GM18909 (cell line): ENCODE data around the gene CPSF4L.
A peak's percentile ranks its signal among the peaks of the same experiment; 100 is the strongest.

Experiments
- ATAC-seq: cut with Tn5 transposase; IDR thresholded peaks from one replicate; pipeline ENCODE4 v1.9.1; 2021; ENCODE audit warnings: mild to moderate bottlenecking; ENCODE audit not compliant: unreplicated experiment, poor library complexity

Gene CPSF4L

GRCh38 chr17:73290399-73291259 lies 28.9 kb upstream of the CPSF4L start:
- peak; percentile 59 for ATAC-seq

GRCh38 chr17:73289549-73290254 lies 28.0 kb upstream of the CPSF4L start:
- ATAC-seq, result no peak

- ATAC-seq, result no peak
These were observed 27.0 kb upstream of the CPSF4L start for GRCh38 chr17:73288534-73289302.

GRCh38 chr17:73286863-73287296 lies 25.2 kb upstream of the CPSF4L start:
- no peak for ATAC-seq

DNA sequence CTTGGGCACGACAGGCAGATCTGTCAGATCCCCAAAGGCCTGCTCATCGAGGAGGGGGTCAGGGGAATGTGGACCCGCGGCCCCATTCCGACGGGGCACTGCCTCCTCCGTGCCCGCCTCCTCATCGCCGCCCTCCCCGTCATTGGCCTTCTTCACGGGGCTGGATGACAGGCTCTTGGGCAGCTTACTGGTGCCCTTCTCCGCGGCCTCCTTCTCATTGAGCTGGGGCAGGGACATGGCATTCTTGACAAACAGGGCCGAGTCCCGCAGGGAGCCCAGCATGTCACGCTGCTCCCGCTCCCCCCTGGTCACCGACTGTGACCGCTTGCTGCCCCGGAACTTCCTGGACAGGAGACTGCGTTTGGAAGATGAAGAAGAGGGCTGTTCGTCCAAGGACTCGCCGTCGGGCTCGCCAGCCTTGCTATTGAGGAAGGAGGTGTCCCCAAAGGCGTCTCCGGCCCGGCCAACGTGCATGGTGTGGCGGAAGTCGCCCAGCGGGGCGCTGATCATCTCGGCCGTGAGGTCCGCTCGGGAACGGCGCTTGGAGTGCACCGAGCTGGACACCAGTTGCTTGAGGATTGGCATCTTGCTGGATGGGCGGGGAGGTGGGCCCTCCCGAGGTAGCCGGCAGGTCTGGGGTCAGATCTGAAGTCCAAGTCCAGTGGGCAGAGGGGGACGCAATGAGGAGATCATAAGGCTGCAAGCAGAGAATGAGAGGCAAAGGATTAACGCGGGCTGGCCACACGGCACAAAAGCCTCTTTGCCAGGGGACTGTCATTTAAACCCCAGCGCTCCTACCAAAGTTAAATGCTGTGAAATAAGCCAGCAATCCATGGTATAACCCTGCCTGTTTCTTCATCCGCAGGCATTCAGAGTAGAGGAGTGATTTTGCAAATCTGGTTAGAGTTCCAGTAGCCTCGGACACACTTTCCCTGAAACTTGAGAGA lies 24.5 kb upstream of the CPSF4L start:
- no peak for ATAC-seq

DNA sequence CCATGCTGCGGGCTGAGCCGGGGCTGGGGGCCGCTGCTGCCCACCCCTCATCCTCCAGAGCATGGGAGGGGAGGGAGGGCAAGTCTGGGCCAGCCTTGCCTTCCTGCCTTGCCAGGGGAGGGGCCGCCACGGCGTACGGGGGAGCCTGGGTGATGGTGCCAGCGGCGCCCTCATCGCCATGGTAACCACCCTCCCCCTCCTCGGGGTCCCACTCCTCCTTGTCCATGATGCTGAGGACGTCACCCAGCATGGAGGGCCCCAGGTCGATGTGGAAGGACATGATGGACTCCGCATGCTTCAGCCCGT lies 23.9 kb upstream of the CPSF4L start:
- ATAC-seq, result no peak

DNA sequence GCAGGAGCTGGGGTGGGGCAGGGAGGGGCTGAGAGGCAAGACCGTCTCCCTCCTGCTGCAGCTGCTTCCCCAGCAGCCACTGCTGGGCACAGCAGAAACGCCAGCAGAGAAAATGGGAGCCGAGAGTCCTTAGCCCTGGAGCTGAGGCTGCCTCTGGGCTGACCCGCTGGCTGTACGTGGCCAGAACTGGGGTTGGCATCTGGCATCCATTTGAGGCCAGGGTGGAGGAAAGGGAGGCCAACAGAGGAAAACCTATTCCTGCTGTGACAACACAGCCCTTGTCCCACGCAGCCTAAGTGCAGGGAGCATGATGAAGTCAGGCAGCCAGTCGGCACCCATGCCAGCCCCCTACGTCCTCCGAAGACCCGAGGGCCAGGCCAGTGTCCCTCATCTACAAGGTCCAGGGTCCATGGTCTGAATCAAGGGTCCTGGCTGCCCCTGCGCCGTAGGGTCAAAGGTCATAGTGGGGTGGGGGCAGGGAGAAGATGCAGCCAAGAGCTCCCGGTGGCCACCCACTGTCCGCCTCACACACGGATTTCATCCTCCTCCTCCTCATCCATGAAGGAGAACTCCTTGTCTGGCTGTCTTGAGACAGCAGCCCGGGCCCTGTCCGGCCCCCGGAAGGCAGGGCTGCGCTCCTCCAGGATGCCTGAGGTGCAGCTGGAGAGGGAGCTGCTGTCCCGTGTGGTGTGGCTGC lies 23.4 kb upstream of the CPSF4L start:
- no peak for ATAC-seq

DNA sequence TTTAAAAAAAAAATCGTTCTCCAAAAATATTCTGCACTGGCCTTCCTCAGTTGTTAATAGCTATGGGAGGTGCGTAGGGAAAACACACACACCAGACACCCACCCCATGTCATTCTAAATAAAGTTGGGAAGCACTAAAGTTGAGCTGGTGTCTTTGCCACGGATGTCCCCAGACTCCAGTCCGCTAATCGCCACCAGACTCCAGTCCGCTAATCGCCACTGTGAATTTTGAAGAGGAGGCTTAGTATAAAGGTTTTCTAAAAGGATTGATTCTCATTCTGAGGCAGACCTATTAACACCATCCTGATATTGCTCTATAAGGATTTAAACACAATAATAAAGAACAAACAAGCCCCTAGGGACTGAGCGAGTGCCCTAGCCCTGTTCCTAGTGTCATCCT lies 22.7 kb upstream of the CPSF4L start:
- ATAC-seq, result no peak

GRCh38 chr17:73283841-73284282 lies 22.2 kb upstream of the CPSF4L start:
- no peak for ATAC-seq

DNA sequence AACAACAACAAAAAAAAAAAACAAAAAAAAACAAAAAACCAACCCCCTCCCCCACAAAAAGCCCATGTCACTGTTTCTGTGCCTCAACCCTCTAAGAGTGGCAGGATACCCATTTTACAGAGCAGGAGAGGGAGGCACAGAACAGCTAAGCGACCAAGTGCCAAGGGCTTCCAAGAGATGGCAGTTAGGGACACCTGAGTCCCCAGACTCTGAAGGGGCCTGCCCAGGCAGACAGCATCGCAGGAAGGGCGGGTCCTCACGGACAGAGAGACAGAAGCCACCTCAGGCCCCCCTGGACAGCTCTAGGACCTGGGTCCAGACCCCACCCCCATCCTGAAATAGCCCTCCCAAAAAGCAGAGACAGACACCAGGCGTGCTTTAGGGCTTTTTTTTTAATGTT lies 21.6 kb upstream of the CPSF4L start:
- no peak for ATAC-seq

- ATAC-seq, result no peak
These were observed 20.9 kb upstream of the CPSF4L start for GRCh38 chr17:73282629-73283028.

GRCh38 chr17:73281928-73282327 lies 20.2 kb upstream of the CPSF4L start:
- ATAC-seq, result peak; percentile 95

- ATAC-seq, result no peak
These were observed 18.5 kb upstream of the CPSF4L start for GRCh38 chr17:73280191-73280590.

DNA sequence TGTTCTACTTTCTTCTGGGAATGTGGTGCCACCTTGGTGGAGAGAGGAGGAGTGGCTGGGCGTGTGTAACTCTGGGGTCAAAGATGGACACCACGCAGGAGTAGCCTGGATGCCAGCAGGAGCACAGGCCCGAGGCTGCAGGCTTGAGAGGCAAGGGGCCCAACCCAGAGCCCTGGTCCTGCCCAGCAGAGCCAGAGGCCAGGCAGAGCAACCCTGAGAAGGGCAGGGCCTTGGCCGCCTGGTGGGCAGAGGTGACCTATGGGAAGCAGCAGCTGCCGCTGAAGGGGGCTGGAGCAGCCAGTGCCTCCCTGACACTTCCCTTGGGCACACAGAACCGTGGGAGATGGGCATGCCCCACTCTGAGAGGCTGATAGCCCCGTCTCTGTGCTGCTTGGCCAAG lies 18.0 kb upstream of the CPSF4L start:
- no peak for ATAC-seq

DNA sequence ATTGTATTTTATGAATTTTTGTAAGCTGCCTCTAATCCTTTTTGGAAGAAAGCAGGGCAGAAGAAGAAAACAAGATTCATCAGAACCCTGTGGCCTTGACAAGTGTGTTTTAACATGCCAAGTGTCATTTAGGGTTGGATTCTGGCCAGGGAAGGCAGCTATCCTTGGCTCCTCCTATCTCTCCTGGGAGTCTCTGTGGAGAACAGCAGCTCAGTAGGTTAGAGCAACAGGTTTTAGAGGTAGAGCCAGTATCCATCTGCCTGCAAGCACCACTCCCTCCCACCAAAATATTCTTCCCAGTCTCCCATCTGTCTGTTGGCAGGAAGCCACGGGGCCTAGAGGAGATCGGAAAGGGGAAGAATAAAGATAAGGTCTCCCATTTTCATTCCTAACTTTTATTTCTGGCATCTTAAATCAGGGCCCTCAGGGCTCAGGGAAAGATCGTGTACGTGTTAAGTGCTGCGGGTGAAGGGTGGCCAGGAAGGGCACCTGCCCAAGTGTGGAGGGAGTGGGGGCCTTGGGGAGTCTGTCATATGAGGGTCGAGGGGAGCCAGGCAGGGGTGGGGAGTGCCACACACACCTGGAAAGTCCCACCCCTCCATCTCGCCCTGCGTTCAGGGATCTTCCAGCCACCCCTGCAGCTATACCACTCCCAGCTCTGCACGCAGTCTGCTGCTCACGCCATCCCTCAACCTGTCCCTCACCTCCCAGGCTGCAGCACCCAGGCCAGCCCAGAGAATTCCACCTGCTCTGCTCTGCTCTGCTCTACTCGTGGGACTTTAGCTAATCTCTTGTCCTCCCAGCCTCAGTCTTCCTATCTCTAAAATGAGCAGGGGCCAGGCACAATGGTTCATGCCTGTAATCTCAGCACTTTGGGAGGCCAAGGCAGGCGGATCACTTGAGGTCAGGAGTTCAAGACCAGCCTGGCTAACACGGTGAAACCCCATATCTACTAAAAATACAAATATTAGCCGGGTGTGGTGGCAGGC lies 17.1 kb upstream of the CPSF4L start:
- no peak for ATAC-seq

- ATAC-seq, result no peak
These were observed 16.4 kb upstream of the CPSF4L start for GRCh38 chr17:73278049-73278464.

DNA sequence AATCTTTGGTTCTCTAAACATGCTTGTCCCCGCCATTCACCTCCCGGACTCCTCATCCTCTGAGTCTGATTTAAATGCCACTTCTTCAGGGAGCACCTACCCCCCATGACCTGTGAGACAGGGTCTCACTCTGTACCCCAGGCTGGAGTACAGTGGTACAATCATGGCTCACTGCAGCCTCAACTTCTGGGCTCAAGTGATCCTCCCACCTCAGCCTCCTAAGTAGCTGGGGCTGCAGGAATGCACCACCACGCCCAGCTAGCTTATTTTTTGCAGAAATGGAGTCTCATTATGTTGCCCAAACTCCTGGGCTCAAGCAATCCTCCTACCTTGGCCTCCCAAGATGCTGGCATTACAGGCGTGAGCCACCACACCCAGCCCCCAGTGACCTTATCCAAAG lies 12.8 kb upstream of the CPSF4L start:
- no peak for ATAC-seq

- no peak for ATAC-seq
These were observed 11.2 kb upstream of the CPSF4L start for GRCh38 chr17:73272906-73273218.
